SK-N-SH treated with all-trans-retinoic acid at 6 μM for 48 hours (cell line): ENCODE results near the gene ANO9.

Source experiments
- ATAC-seq: fragments of 200-7000 bp; cut with Tn5 transposase; 3 replicates; pipeline ENCODE4 v1.9.1; 2020; ENCODE audit warnings: mild to moderate bottlenecking, moderate library complexity
- ARNTL ChIP-seq: fragments of 450-650 bp; formaldehyde crosslinking; IDR thresholded peaks from 2 replicates; pipeline ENCODE4 v1.5.0; 2020; ENCODE audit warnings: low read depth, mild to moderate bottlenecking, moderate library complexity, borderline replicate concordance
- BACH2 ChIP-seq: fragments of 250-450 bp; sonication (Bioruptor Pico); IDR thresholded peaks from 2 replicates; pipeline ENCODE4 v1.9.0; 2021; ENCODE audit warnings: mild to moderate bottlenecking, borderline replicate concordance
- CSDC2 ChIP-seq: fragments of 250-450 bp; sonication (Bioruptor Pico); IDR thresholded peaks from 2 replicates; pipeline ENCODE4 v1.5.0; 2020; ENCODE audit warnings: mild to moderate bottlenecking, moderate library complexity
- ESRRG ChIP-seq: fragments of 250-450 bp; sonication (Bioruptor Pico); IDR thresholded peaks from 2 replicates; pipeline ENCODE4 v1.6.1; 2021; ENCODE audit warnings: mild to moderate bottlenecking
- GLIS3 ChIP-seq: fragments of 250-450 bp; sonication (Bioruptor Pico); IDR thresholded peaks from 2 replicates; pipeline ENCODE4 v1.5.0; 2020; ENCODE audit warnings: mild to moderate bottlenecking, moderate library complexity
- ISL1 ChIP-seq: fragments of 250-450 bp; sonication (Bioruptor Pico); IDR thresholded peaks from 2 replicates; pipeline ENCODE4 v2.1.2; 2022; ENCODE audit warnings: mild to moderate bottlenecking, moderate library complexity
- OSR1 ChIP-seq: fragments of 250-450 bp; sonication (Bioruptor Pico); IDR thresholded peaks from 2 replicates; pipeline ENCODE4 v1.8.0; 2022; ENCODE audit warnings: moderate library complexity, mild to moderate bottlenecking, inconsistent platforms
- PPARA ChIP-seq: fragments of 250-450 bp; sonication (Bioruptor Pico); IDR thresholded peaks from 2 replicates; pipeline ENCODE4 v1.5.0; 2020; ENCODE audit warnings: mild to moderate bottlenecking, borderline replicate concordance
- RARB ChIP-seq: fragments of 250-450 bp; sonication (Bioruptor Pico); IDR thresholded peaks from 2 replicates; pipeline ENCODE4 v1.8.0; 2021; ENCODE audit warnings: mild to moderate bottlenecking, moderate library complexity
- SNAI2 ChIP-seq: fragments of 250-450 bp; sonication (Bioruptor Pico); IDR thresholded peaks from 2 replicates; pipeline ENCODE4 v1.5.0; 2020; ENCODE audit warnings: mild to moderate bottlenecking, moderate library complexity
- TCF4 ChIP-seq: fragments of 250-450 bp; sonication (Bioruptor Pico); IDR thresholded peaks from 2 replicates; pipeline ENCODE4 v1.8.0; 2021; ENCODE audit warnings: mild to moderate bottlenecking, moderate library complexity, borderline replicate concordance
- TOX ChIP-seq: fragments of 250-450 bp; sonication (Bioruptor Pico); IDR thresholded peaks from 2 replicates; pipeline ENCODE4 v1.8.0; 2021; ENCODE audit warnings: mild to moderate bottlenecking, moderate library complexity, borderline replicate concordance
- ZC3H10 ChIP-seq: fragments of 250-450 bp; sonication (Bioruptor Pico); IDR thresholded peaks from 2 replicates; pipeline ENCODE4 v1.5.1; 2021; ENCODE audit warnings: mild to moderate bottlenecking, moderate library complexity
- ZFP3 ChIP-seq: fragments of 250-450 bp; sonication (Bioruptor Pico); IDR thresholded peaks from 2 replicates; pipeline ENCODE4 v1.5.0; 2020; ENCODE audit warnings: mild to moderate bottlenecking, moderate library complexity
- ZFP30 ChIP-seq: fragments of 450-650 bp; formaldehyde crosslinking; IDR thresholded peaks from 2 replicates; pipeline ENCODE4 v1.5.0; 2022; ENCODE audit warnings: mild to moderate bottlenecking, moderate library complexity
- ZNF565 ChIP-seq: fragments of 450-650 bp; formaldehyde crosslinking; conservative IDR thresholded peaks from 2 replicates; pipeline ENCODE4 v1.5.0; 2020; ENCODE audit warnings: low read depth, mild to moderate bottlenecking, moderate library complexity
- ZNF70 ChIP-seq: fragments of 450-650 bp; formaldehyde crosslinking; IDR thresholded peaks from 2 replicates; pipeline ENCODE4 v1.5.0; 2020; ENCODE audit warnings: mild to moderate bottlenecking, moderate library complexity
- ZNF8 ChIP-seq: fragments of 450-650 bp; formaldehyde crosslinking; IDR thresholded peaks from 2 replicates; pipeline ENCODE4 v1.5.0; 2020; ENCODE audit warnings: mild to moderate bottlenecking, moderate library complexity
- TF ChIP-seq, protein P1 (sequence below): fragments of 250-450 bp; sonication (Bioruptor Pico); IDR thresholded peaks from 2 replicates; pipeline ENCODE4 v1.5.1; 2020; ENCODE audit warnings: low read depth, mild to moderate bottlenecking, moderate library complexity
- TF ChIP-seq, protein P2 (sequence below): fragments of 250-450 bp; sonication (Bioruptor Pico); IDR thresholded peaks from 2 replicates; pipeline ENCODE4 v1.5.0; 2020; ENCODE audit warnings: mild to moderate bottlenecking, moderate library complexity
- TF ChIP-seq, protein P3 (sequence below): fragments of 250-450 bp; sonication (Bioruptor Pico); IDR thresholded peaks from 2 replicates; pipeline ENCODE4 v1.5.1; 2021; ENCODE audit warnings: mild to moderate bottlenecking, moderate library complexity
- TF ChIP-seq, protein P4 (sequence below): fragments of 250-450 bp; sonication (Bioruptor Pico); IDR thresholded peaks from 2 replicates; pipeline ENCODE4 v1.8.0; 2020; ENCODE audit warnings: mild to moderate bottlenecking, moderate library complexity, borderline replicate concordance

Gene ANO9

DNA sequence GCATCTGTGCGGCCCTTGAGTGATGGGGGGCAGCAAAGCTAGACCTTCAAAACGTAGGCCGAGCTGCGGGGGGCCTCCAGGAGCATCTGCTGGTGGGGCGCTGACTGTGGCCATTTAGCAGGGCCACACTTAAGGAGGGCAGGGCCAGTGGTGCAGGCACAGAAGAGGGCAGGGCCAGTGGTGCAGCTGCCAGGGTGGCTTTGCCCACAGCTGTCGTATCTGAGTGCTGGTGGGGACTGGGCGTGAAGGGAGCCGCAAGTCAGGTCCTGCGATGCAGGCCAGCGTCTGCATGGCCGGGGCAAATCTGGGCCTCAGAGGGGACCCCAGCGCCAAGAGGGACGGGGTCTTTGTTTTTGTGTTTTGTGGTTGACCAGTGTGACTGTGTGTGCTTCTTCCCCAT lies 37.5 kb upstream of the ANO9 start:
- no peak for ATAC-seq
- no peak for TF ChIP-seq GLIS3 (CRISPR knock-in tag)
- TF ChIP-seq, protein P1, sequence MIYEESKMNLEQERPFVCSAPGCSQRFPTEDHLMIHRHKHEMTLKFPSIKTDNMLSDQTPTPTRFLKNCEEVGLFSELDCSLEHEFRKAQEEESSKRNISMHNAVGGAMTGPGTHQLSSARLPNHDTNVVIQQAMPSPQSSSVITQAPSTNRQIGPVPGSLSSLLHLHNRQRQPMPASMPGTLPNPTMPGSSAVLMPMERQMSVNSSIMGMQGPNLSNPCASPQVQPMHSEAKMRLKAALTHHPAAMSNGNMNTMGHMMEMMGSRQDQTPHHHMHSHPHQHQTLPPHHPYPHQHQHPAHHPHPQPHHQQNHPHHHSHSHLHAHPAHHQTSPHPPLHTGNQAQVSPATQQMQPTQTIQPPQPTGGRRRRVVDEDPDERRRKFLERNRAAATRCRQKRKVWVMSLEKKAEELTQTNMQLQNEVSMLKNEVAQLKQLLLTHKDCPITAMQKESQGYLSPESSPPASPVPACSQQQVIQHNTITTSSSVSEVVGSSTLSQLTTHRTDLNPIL = no peak
- no peak for TF ChIP-seq ZNF565
- TF ChIP-seq PPARA (CRISPR knock-in tag) = no peak
- no peak for TF ChIP-seq ZFP30 (CRISPR knock-in tag)
- TF ChIP-seq, protein P2, sequence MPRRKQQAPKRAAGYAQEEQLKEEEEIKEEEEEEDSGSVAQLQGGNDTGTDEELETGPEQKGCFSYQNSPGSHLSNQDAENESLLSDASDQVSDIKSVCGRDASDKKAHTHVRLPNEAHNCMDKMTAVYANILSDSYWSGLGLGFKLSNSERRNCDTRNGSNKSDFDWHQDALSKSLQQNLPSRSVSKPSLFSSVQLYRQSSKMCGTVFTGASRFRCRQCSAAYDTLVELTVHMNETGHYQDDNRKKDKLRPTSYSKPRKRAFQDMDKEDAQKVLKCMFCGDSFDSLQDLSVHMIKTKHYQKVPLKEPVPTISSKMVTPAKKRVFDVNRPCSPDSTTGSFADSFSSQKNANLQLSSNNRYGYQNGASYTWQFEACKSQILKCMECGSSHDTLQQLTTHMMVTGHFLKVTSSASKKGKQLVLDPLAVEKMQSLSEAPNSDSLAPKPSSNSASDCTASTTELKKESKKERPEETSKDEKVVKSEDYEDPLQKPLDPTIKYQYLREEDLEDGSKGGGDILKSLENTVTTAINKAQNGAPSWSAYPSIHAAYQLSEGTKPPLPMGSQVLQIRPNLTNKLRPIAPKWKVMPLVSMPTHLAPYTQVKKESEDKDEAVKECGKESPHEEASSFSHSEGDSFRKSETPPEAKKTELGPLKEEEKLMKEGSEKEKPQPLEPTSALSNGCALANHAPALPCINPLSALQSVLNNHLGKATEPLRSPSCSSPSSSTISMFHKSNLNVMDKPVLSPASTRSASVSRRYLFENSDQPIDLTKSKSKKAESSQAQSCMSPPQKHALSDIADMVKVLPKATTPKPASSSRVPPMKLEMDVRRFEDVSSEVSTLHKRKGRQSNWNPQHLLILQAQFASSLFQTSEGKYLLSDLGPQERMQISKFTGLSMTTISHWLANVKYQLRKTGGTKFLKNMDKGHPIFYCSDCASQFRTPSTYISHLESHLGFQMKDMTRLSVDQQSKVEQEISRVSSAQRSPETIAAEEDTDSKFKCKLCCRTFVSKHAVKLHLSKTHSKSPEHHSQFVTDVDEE (CRISPR knock-in tag) = no peak
- TF ChIP-seq ARNTL (CRISPR knock-in tag) = no peak
- no peak for TF ChIP-seq OSR1 (CRISPR knock-in tag)
- TF ChIP-seq ISL1 = no peak
- TF ChIP-seq SNAI2 (CRISPR knock-in tag) = no peak
- no peak for TF ChIP-seq ZNF8 (CRISPR knock-in tag)
- TF ChIP-seq TCF4 = no peak

DNA sequence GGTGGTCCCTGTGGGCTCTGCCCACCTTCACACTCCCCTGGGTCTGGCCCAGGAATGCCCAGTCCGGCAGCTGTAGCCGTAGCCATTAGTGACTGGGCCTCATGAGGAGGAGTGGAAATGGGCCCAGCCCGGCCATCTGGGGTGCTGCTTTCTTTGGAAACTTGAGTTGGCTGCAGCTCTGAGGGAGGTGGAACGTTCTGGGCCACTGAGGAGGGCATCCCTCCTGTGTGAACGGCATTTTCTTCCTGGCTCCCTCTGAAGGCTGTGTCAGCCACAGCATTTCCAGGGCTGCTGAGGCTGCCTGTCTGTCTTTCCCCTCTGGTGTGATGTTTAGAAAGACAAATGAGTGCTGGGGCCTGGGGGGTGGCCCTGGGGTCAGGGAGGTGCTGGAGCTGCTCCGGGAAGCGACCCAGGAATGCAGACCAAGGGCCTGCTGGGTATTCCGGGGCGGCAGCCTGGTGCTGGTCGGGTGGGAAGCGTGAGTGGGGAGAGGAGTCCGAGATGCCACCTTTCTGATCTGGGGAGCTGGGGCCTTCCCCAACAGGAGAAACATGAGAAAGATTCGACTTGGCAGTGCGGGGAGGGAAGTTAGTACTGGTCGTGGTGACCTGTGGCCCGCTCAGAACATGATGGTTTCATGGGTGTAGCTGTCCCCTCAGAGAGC lies 35.4 kb upstream of the ANO9 start:
- TF ChIP-seq ZNF8 (CRISPR knock-in tag) (no peak), ZNF565 (no peak), ZC3H10 (CRISPR knock-in tag) (no peak), ISL1 (no peak), ZFP30 (CRISPR knock-in tag) (no peak), OSR1 (CRISPR knock-in tag) (no peak), PPARA (CRISPR knock-in tag) (no peak), CSDC2 (no peak), TOX (CRISPR knock-in tag) (no peak), BACH2 (CRISPR knock-in tag) (no peak), GLIS3 (CRISPR knock-in tag) (no peak), ZNF70 (CRISPR knock-in tag) (no peak)
- TF ChIP-seq, protein P2 (CRISPR knock-in tag) = no peak
- TF ChIP-seq, protein P3, sequence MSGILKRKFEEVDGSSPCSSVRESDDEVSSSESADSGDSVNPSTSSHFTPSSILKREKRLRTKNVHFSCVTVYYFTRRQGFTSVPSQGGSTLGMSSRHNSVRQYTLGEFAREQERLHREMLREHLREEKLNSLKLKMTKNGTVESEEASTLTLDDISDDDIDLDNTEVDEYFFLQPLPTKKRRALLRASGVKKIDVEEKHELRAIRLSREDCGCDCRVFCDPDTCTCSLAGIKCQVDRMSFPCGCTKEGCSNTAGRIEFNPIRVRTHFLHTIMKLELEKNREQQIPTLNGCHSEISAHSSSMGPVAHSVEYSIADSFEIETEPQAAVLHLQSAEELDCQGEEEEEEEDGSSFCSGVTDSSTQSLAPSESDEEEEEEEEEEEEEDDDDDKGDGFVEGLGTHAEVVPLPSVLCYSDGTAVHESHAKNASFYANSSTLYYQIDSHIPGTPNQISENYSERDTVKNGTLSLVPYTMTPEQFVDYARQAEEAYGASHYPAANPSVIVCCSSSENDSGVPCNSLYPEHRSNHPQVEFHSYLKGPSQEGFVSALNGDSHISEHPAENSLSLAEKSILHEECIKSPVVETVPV = no peak
- TF ChIP-seq, protein P4, sequence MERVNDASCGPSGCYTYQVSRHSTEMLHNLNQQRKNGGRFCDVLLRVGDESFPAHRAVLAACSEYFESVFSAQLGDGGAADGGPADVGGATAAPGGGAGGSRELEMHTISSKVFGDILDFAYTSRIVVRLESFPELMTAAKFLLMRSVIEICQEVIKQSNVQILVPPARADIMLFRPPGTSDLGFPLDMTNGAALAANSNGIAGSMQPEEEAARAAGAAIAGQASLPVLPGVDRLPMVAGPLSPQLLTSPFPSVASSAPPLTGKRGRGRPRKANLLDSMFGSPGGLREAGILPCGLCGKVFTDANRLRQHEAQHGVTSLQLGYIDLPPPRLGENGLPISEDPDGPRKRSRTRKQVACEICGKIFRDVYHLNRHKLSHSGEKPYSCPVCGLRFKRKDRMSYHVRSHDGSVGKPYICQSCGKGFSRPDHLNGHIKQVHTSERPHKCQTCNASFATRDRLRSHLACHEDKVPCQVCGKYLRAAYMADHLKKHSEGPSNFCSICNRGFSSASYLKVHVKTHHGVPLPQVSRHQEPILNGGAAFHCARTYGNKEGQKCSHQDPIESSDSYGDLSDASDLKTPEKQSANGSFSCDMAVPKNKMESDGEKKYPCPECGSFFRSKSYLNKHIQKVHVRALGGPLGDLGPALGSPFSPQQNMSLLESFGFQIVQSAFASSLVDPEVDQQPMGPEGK = no peak
- ATAC-seq = no peak

DNA sequence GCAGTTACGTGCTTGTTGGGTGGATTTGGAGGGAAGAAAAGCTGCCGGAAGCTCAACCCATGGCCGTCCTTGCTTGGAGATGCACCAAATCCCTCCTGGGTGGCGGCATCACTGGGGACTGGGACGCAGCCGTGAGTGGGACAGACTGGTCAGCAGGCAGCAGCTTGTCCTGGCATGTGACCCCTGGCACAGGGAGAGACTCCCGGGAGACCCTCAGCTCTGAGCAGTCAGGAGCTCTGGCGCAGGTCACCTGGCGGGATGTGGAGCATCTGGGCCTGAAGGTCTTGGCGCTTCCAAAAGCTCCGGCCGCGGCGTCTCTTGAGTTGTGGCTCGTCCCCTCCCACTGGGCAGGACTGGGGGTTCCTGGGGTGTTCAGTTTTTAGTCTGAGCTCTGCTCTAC lies 34.6 kb upstream of the ANO9 start:
- no peak for ATAC-seq
- TF ChIP-seq BACH2 (CRISPR knock-in tag) = no peak
- TF ChIP-seq TCF4 = no peak
- no peak for TF ChIP-seq GLIS3 (CRISPR knock-in tag)
- TF ChIP-seq ZC3H10 (CRISPR knock-in tag) = no peak
- TF ChIP-seq, protein P3 = no peak
- TF ChIP-seq PPARA (CRISPR knock-in tag) = no peak
- TF ChIP-seq ISL1 = no peak
- TF ChIP-seq SNAI2 (CRISPR knock-in tag) = no peak
- TF ChIP-seq OSR1 (CRISPR knock-in tag) = no peak
- TF ChIP-seq RARB (CRISPR knock-in tag) = no peak
- no peak for TF ChIP-seq ZNF8 (CRISPR knock-in tag)
- TF ChIP-seq, protein P1 = no peak
- no peak for TF ChIP-seq ZFP3 (CRISPR knock-in tag)
- no peak for TF ChIP-seq ZNF70 (CRISPR knock-in tag)
- TF ChIP-seq ZFP30 (CRISPR knock-in tag) = no peak
- TF ChIP-seq CSDC2 = no peak
- no peak for TF ChIP-seq ESRRG
